T-helper 2 cell treated with Interferon-gamma antibody and Interleukin-4, amounts not matched to agents 100 ng/mL and 5 ng/mL, for 36 hours (primary cell): ENCODE data around the gene SPINK2. TPM values are rescaled to one million over a fixed set of nuclear protein-coding genes. Genes with fewer than 3 reads are reported as not detected.

Source experiments
- total RNA-seq: library from RNA; stranded (reverse); gene quantifications from 2 replicates; pipeline ENCODE4 v1.2.3, GENCODE V29; 2022

Gene SPINK2
- total RNA-seq, 1 donor from 2014 or later, result 1.5 TPM

Other genes with a start within 250 kb of the SPINK2 start
- gene HOPX, start 140.4 kb downstream of the SPINK2 start, total RNA-seq, result 36.8 and 36.9 TPM in 2 replicates
- 43.9 and 47.3 TPM in 2 replicates for gene REST, start 86.2 kb upstream of the SPINK2 start, total RNA-seq
- gene NOA1, start 155.9 kb upstream of the SPINK2 start, total RNA-seq, result 17.7 and 18.4 TPM in 2 replicates
- 115 and 122 TPM in 2 replicates for gene POLR2B, start 157.2 kb upstream of the SPINK2 start, total RNA-seq